GM20000 (cell line): ENCODE results near the gene CLIC5.

Source experiments
- DNase-seq: peaks from one replicate; pipeline ENCODE4 v3.0.0; 2012; ENCODE audit warnings: low spot score
- TF ChIP-seq, protein P1 (sequence below): IDR thresholded peaks from 2 replicates; pipeline ENCODE4 v1.5.1; 2012; ENCODE audit warnings: mild to moderate bottlenecking, control low read depth; ENCODE audit errors: extremely low read depth, missing control alignments

CLIC5 gene

DNA sequence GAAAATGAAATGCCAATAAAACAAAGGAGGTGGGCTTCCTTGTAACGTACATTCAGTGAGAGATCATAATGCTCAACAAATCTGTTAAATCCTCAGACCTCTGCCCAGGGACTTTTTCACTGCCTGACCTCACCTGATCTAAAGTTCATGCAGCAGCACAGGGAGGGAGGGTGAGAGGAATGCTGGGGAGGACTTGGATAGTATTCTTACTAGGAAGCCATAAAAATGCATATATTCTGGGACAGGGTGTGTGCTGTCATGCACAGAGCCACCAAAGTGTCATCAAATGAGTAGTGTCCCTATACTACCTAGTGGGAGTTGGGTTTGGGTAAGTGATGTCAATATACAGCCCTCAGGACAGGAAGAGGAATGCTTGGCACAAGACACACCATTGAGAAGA, 32.6 kb downstream of the CLIC5 start:
- TF ChIP-seq, protein P1, sequence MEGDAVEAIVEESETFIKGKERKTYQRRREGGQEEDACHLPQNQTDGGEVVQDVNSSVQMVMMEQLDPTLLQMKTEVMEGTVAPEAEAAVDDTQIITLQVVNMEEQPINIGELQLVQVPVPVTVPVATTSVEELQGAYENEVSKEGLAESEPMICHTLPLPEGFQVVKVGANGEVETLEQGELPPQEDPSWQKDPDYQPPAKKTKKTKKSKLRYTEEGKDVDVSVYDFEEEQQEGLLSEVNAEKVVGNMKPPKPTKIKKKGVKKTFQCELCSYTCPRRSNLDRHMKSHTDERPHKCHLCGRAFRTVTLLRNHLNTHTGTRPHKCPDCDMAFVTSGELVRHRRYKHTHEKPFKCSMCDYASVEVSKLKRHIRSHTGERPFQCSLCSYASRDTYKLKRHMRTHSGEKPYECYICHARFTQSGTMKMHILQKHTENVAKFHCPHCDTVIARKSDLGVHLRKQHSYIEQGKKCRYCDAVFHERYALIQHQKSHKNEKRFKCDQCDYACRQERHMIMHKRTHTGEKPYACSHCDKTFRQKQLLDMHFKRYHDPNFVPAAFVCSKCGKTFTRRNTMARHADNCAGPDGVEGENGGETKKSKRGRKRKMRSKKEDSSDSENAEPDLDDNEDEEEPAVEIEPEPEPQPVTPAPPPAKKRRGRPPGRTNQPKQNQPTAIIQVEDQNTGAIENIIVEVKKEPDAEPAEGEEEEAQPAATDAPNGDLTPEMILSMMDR, result no peak

DNA sequence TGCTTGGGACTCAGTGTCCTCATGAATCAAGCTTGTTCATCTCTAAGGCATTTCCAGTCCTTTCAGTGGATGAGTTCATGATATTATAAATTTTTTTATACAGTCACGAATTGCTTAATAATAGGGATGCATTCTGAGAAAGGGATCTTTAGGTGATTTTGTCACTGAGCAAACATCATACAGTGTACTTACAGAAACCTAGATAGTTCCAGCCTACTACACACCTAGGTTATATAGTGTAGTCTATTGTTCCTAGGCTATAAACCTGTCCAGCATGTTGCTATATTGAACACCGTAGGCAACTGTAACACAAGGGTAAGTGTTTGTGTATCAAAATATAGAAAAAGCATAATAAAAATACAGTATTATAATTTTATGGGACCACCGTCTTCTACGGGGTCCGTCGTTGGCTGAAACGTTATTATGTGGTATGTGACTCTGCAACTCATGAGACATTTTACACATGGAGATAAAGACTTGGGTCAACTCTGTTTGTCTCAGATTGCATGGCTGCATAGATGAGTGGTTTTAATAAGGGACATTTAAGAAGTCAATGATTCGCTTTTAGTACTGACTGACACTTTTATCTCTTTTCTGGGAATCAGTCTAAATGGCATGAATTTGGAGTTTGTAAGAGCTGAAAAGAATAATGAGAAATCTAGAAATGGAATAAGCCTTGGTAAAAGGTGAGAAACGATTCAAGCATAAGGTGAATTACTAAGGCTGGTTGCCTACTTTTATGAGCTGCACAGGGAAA, 33.2 kb downstream of the CLIC5 start:
- no peak for DNase-seq
- TF ChIP-seq, protein P1, result no peak

More for the DNA sequence above, 32.6 kb downstream of the CLIC5 start:
- DNase-seq, result no peak

DNA sequence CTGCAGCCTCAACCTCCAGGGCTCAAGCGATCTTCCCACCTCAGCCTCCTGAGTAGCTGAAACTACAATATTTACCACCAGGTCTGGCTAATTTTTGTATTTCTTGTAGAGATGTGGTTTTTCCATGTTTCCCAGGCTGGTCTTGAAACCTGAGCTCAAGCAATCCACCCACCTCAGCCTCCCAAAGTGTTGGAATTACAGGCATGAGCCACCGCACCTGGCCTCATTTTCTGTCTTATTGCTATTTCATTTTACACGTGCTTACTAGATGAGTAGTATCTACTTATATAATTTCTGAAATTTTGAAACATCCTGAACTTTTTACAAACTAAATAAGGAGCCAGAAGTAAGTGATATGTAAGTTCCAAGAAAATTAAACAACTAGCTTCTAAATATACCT, 34.6 kb downstream of the CLIC5 start:
- DNase-seq, result no peak
- TF ChIP-seq, protein P1, result no peak

DNA sequence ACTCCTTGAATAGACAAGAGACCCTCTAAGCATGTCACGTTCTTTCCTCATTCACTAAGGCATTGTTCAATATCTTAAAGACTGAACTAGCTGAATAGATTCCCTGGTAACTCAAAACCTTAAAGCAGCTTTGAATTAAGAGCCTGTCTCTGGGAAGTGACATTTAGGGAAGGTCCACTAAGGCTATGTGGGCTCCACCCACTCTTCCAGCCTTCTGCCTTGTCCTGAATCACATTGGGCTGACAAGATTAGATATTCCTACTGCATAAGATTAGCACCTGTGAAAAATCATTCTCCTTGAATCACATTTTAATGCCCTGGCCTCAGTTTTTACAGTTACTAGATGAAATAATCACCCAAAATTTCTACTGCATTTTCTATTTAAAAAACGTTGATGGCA, 36.3 kb downstream of the CLIC5 start:
- TF ChIP-seq, protein P1, result no peak
- DNase-seq, result no peak

DNA sequence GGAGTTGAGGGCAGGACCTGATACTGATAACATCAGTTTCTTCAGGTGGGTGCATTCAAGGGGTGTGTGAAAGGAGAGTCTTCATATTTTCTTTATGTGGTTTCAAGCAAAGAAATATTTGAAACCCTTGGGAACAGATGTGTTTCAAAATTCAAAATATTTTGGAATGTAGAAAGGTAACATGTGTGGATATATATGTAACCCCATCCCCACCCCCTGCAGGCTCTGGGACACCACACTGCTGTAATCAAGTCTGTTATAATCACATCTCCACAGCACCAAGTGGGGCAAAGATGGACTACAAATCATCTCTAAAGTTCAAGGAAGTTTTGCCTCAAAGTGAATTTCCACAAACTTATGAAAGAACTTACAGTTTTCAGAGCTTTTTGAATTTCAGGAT, 41.1 kb downstream of the CLIC5 start:
- TF ChIP-seq, protein P1, result no peak
- DNase-seq, result no peak

DNA sequence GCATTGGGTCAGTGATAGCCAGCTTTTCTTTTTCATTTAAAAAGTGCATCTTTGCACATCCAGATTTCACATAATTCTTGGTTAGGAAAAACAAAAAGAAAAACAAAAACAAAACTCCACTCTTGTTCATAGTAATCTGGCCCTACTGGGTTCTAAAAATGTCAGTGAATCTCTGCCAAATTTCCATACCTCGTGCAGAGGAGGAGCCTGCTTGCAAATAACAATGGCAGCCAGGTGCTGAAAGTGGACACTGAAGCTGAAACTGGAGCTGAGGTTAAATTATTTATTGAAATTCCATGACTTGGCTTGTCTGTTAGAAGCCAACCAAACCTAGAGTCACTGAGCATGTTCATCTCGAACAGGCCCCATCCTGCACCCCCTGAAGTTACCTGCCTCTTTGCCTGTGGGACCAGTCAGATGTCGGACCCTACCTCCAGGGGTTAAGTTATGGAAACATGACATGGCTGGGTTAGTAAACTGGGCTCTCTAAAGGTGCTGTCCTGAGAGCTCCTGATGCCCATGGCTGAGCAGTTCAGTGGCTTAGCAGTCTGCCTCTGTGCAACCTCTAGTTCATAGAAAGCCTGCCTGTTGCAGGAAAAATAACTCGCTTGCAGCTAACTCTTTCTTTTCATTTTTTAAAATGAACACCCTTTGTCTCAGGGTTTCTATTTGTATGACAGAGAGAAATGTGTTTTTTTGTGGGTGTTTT, 42.7 kb downstream of the CLIC5 start:
- DNase-seq, result no peak
- TF ChIP-seq, protein P1, result no peak

DNA sequence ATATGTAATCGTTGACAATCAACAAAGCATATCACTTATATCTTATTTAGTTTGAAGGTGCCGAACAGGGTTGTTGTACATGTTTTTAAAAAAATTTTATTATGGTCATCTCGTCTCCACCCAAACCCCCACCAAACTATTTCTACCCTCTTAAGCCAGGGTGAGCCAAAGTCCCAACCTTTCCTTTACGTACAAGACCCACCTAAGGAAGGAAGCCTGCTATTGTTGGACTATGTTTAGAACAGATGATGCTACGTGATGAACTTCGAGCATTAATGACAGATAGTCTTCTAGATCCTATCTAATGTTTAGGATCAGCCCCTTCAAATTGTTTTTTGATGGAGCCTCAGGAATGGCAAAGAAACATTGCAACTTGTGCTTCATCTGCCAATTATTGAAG, 44.4 kb downstream of the CLIC5 start:
- TF ChIP-seq, protein P1, result no peak
- no peak for DNase-seq
